ENCODE data around the gene TIAM1. TPM values are rescaled to one million over a fixed set of nuclear protein-coding genes. Genes with fewer than 3 reads are reported as not detected.

TIAM1 gene
- total RNA-seq, 1 experiment from 2014 or later: 28.7 TPM

- TF ChIP-seq, protein P1, sequence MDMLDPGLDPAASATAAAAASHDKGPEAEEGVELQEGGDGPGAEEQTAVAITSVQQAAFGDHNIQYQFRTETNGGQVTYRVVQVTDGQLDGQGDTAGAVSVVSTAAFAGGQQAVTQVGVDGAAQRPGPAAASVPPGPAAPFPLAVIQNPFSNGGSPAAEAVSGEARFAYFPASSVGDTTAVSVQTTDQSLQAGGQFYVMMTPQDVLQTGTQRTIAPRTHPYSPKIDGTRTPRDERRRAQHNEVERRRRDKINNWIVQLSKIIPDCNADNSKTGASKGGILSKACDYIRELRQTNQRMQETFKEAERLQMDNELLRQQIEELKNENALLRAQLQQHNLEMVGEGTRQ (CRISPR knock-in tag; IDR thresholded peaks at IDR 0.05): no peak
- TF ChIP-seq AR (CRISPR knock-in tag; IDR thresholded peaks at IDR 0.05): no peak
- TF ChIP-seq, protein P2, sequence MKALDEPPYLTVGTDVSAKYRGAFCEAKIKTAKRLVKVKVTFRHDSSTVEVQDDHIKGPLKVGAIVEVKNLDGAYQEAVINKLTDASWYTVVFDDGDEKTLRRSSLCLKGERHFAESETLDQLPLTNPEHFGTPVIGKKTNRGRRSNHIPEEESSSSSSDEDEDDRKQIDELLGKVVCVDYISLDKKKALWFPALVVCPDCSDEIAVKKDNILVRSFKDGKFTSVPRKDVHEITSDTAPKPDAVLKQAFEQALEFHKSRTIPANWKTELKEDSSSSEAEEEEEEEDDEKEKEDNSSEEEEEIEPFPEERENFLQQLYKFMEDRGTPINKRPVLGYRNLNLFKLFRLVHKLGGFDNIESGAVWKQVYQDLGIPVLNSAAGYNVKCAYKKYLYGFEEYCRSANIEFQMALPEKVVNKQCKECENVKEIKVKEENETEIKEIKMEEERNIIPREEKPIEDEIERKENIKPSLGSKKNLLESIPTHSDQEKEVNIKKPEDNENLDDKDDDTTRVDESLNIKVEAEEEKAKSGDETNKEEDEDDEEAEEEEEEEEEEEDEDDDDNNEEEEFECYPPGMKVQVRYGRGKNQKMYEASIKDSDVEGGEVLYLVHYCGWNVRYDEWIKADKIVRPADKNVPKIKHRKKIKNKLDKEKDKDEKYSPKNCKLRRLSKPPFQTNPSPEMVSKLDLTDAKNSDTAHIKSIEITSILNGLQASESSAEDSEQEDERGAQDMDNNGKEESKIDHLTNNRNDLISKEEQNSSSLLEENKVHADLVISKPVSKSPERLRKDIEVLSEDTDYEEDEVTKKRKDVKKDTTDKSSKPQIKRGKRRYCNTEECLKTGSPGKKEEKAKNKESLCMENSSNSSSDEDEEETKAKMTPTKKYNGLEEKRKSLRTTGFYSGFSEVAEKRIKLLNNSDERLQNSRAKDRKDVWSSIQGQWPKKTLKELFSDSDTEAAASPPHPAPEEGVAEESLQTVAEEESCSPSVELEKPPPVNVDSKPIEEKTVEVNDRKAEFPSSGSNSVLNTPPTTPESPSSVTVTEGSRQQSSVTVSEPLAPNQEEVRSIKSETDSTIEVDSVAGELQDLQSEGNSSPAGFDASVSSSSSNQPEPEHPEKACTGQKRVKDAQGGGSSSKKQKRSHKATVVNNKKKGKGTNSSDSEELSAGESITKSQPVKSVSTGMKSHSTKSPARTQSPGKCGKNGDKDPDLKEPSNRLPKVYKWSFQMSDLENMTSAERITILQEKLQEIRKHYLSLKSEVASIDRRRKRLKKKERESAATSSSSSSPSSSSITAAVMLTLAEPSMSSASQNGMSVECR (CRISPR knock-in tag; IDR thresholded peaks at IDR 0.05; ENCODE audit: borderline replicate concordance): no peak
- no peak for TF ChIP-seq HMGA2 (CRISPR knock-in tag; IDR thresholded peaks at IDR 0.05)
- ChIA-PET POLR2A (no interaction called here), CTCF (interaction anchor here (0.6 to 1.3 kb wide), 12 partner anchors 16 to 237 kb away, joined by 3 to 8 read pairs (median 3); no protein-coding TSS in a partner anchor)
- no peak overlapping the region for H3K4me3 Mint-ChIP-seq
- H3K27ac Mint-ChIP-seq: no peak overlapping the region
- ATAC-seq (no peak), DNase-seq (ENCODE audit: low spot score) (no peak)
- peaks cover 13% of the 10 kb centered on the region for H3K4me1 Mint-ChIP-seq
- no peaks in the 10 kb centered on the region for H3K27me3 Mint-ChIP-seq (ENCODE audit: low read depth)
- no peaks in the 10 kb centered on the region for H3K9me3 Mint-ChIP-seq
- no peaks in the 10 kb centered on the region for H3K36me3 Mint-ChIP-seq
These were observed 4.1 kb upstream of the TIAM1 start for GRCh38 chr21:31348188-31348587.

GRCh38 chr21:31347435-31348032 lies 3.5 kb upstream of the TIAM1 start:
- no peak overlapping the region for H3K27ac Mint-ChIP-seq

More at GRCh38 chr21:31347435-31348032, 3.5 kb upstream of the TIAM1 start:
- TF ChIP-seq, protein P3, sequence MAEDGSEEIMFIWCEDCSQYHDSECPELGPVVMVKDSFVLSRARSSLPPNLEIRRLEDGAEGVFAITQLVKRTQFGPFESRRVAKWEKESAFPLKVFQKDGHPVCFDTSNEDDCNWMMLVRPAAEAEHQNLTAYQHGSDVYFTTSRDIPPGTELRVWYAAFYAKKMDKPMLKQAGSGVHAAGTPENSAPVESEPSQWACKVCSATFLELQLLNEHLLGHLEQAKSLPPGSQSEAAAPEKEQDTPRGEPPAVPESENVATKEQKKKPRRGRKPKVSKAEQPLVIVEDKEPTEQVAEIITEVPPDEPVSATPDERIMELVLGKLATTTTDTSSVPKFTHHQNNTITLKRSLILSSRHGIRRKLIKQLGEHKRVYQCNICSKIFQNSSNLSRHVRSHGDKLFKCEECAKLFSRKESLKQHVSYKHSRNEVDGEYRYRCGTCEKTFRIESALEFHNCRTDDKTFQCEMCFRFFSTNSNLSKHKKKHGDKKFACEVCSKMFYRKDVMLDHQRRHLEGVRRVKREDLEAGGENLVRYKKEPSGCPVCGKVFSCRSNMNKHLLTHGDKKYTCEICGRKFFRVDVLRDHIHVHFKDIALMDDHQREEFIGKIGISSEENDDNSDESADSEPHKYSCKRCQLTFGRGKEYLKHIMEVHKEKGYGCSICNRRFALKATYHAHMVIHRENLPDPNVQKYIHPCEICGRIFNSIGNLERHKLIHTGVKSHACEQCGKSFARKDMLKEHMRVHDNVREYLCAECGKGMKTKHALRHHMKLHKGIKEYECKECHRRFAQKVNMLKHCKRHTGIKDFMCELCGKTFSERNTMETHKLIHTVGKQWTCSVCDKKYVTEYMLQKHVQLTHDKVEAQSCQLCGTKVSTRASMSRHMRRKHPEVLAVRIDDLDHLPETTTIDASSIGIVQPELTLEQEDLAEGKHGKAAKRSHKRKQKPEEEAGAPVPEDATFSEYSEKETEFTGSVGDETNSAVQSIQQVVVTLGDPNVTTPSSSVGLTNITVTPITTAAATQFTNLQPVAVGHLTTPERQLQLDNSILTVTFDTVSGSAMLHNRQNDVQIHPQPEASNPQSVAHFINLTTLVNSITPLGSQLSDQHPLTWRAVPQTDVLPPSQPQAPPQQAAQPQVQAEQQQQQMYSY (CRISPR knock-in tag; IDR thresholded peaks at IDR 0.05): no peak
- TF ChIP-seq CTCF (IDR thresholded peaks at IDR 0.05) (no peak), EMX1 (CRISPR knock-in tag; IDR thresholded peaks at IDR 0.05) (no peak), ZNF317 (CRISPR knock-in tag; IDR thresholded peaks at IDR 0.05; ENCODE audit: borderline replicate concordance, low read depth) (no peak), RORB (CRISPR knock-in tag; IDR thresholded peaks at IDR 0.05) (no peak), ZNF416 (CRISPR knock-in tag; IDR thresholded peaks at IDR 0.05) (no peak)
- ChIA-PET CTCF (interaction anchor here (0.6 to 1.3 kb wide), 12 partner anchors 16 to 238 kb away, joined by 3 to 8 read pairs (median 3); no protein-coding TSS in a partner anchor), POLR2A (no interaction called here)
- H3K4me3 Mint-ChIP-seq: no peak overlapping the region
- DNase-seq (ENCODE audit: low spot score): no peak
- peaks cover 20% of the 10 kb centered on the region for H3K4me1 Mint-ChIP-seq
- H3K36me3 Mint-ChIP-seq: no peaks in the 10 kb centered on the region
- ATAC-seq: no peak
- H3K9me3 Mint-ChIP-seq: no peaks in the 10 kb centered on the region
- no peaks in the 10 kb centered on the region for H3K27me3 Mint-ChIP-seq (ENCODE audit: low read depth)

Measured in WTC11 (cell line).